Measurements from ENCODE around the gene KIF1A.

KIF1A gene

GRCh38 chr2:240724431-240724830, 95.6 kb downstream of the KIF1A start:
- no peak for TF ChIP-seq CREB1 (IDR thresholded peaks at IDR 0.05; ENCODE audit: low read depth)
- no peak for TF ChIP-seq TCF12 (IDR thresholded peaks at IDR 0.05; ENCODE audit: low read depth)
- no peak for TF ChIP-seq NFIC (IDR thresholded peaks at IDR 0.05)
- TF ChIP-seq EGR1 (IDR thresholded peaks at IDR 0.05) = no peak
- TF ChIP-seq FOXM1 (IDR thresholded peaks at IDR 0.05; ENCODE audit: borderline replicate concordance, low read depth) = no peak
- no peak for TF ChIP-seq REST (IDR thresholded peaks at IDR 0.05; ENCODE audit: low read depth)
- no peak for TF ChIP-seq ZBTB7A (IDR thresholded peaks at IDR 0.05; ENCODE audit: low read depth)
- no peak for TF ChIP-seq RAD21 (IDR thresholded peaks at IDR 0.05; ENCODE audit: low read depth)
- TF ChIP-seq USF1 (IDR thresholded peaks at IDR 0.05) = no peak
- no peak for TF ChIP-seq YY1 (IDR thresholded peaks at IDR 0.05; ENCODE audit: low read depth)
- TF ChIP-seq CEBPB (IDR thresholded peaks at IDR 0.05) = no peak

- TF ChIP-seq USF1 (IDR thresholded peaks at IDR 0.05) = no peak
- TF ChIP-seq REST (IDR thresholded peaks at IDR 0.05; ENCODE audit: low read depth) = no peak
- no peak for TF ChIP-seq CEBPB (IDR thresholded peaks at IDR 0.05)
- TF ChIP-seq CREB1 (IDR thresholded peaks at IDR 0.05; ENCODE audit: low read depth) = no peak
- TF ChIP-seq FOXM1 (IDR thresholded peaks at IDR 0.05; ENCODE audit: borderline replicate concordance, low read depth) = no peak
- TF ChIP-seq EGR1 (IDR thresholded peaks at IDR 0.05) = no peak
- no peak for TF ChIP-seq TEAD4 (IDR thresholded peaks at IDR 0.05)
- TF ChIP-seq NFIC (IDR thresholded peaks at IDR 0.05) = no peak
- TF ChIP-seq RAD21 (IDR thresholded peaks at IDR 0.05; ENCODE audit: low read depth) = no peak
- TF ChIP-seq MAX (IDR thresholded peaks at IDR 0.05) = no peak
- TF ChIP-seq EP300 (IDR thresholded peaks at IDR 0.05; ENCODE audit: borderline replicate concordance) = no peak
Measured at GRCh38 chr2:240723851-240724250, 96.2 kb downstream of the KIF1A start.

GRCh38 chr2:240722796-240723735, 97.0 kb downstream of the KIF1A start:
- TF ChIP-seq NFIC (IDR thresholded peaks at IDR 0.05) = no peak
- no peak for TF ChIP-seq TCF12 (IDR thresholded peaks at IDR 0.05; ENCODE audit: low read depth)
- TF ChIP-seq EP300 (IDR thresholded peaks at IDR 0.05; ENCODE audit: borderline replicate concordance) = no peak
- no peak for TF ChIP-seq USF1 (IDR thresholded peaks at IDR 0.05)
- TF ChIP-seq TAF1 (IDR thresholded peaks at IDR 0.05; ENCODE audit: low read depth) = no peak
- no peak for TF ChIP-seq CEBPB (IDR thresholded peaks at IDR 0.05)
- no peak for TF ChIP-seq REST (IDR thresholded peaks at IDR 0.05; ENCODE audit: low read depth)
- TF ChIP-seq ZBTB7A (IDR thresholded peaks at IDR 0.05; ENCODE audit: low read depth) = no peak
- TF ChIP-seq RAD21 (IDR thresholded peaks at IDR 0.05; ENCODE audit: low read depth) = no peak
- TF ChIP-seq CREB1 (IDR thresholded peaks at IDR 0.05; ENCODE audit: low read depth) = no peak
- no peak for TF ChIP-seq FOXM1 (IDR thresholded peaks at IDR 0.05; ENCODE audit: borderline replicate concordance, low read depth)
- no peak for TF ChIP-seq YY1 (IDR thresholded peaks at IDR 0.05; ENCODE audit: low read depth)
- TF ChIP-seq EGR1 (IDR thresholded peaks at IDR 0.05) = no peak
- TF ChIP-seq MAX (IDR thresholded peaks at IDR 0.05) = no peak
- no peak for TF ChIP-seq TEAD4 (IDR thresholded peaks at IDR 0.05)

Measured in Ishikawa (cell line).